NCI-H2107 (cell line): Measurements from ENCODE around the gene FGF19.

Experiments used
- DNase-seq: peaks from one replicate; lab custom pipeline; 2025; lab: John Stamatoyannopoulos, UW

The FGF19 gene

GRCh38 chr11:69718147-69718546 lies 14.3 kb upstream of the FGF19 start:
- peak; percentile 85 for DNase-seq

DNA sequence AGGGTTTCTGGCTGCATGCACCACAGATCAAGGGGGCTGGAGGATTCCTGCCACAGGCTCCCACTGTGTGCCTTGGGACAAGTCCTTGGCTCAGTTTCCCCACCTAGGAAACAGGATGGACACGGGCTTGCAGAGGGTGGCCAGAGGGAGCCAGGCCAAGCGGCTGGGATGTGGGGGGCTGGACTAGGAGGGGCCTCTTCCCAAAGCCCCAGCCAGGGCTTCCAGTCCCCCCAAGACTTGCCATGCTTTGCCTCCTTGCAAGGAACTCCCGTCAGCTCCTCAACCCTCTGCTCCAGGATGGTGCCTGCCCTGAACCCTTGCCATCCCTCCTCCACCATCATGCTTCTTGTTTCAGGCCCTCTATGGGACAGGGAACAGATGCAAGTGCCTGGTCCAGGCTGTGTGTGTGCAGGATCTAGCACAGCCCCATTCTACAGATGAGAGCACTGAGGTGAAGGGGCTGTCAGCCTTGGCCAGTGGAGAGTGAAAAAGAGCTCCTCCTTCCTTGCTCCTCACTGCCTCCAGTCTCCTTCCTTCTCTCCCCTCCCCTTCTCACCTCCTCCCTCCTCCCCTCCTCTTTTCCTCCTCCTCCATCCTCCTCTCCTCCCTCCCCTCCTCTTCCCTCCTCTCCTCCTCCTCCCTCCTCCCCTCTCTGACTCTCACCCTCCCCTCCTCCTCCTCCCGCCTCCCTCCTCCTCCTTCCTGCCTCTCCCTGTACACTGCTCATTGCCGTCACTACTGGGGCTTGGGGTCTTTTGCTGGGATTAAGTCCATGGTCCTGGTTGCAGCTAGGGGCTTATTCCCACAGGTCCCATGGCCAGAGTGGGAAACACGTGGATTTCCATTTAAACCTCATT lies 13.3 kb upstream of the FGF19 start:
- DNase-seq, result no peak

DNA sequence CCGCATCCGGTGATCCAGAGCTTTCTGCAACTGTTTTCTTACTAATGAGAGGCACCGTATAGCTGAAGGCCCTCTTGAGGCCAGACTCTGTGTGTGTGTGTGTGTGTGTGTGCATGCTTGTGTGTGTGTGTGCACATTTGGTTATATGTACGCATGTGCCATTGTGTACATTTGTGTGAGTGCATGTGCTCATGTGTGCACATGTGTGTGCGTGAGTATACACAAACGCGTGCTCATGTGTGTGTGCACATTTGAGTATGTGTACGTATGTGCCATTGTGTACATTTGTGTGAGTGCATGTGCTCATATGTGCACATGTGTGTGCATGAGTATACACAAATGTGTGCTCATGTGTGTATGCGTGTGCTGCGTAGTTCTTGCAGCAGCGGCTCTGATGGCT lies 12.3 kb upstream of the FGF19 start:
- no peak for DNase-seq

GRCh38 chr11:69715446-69715845 lies 11.6 kb upstream of the FGF19 start:
- no peak for DNase-seq

DNA sequence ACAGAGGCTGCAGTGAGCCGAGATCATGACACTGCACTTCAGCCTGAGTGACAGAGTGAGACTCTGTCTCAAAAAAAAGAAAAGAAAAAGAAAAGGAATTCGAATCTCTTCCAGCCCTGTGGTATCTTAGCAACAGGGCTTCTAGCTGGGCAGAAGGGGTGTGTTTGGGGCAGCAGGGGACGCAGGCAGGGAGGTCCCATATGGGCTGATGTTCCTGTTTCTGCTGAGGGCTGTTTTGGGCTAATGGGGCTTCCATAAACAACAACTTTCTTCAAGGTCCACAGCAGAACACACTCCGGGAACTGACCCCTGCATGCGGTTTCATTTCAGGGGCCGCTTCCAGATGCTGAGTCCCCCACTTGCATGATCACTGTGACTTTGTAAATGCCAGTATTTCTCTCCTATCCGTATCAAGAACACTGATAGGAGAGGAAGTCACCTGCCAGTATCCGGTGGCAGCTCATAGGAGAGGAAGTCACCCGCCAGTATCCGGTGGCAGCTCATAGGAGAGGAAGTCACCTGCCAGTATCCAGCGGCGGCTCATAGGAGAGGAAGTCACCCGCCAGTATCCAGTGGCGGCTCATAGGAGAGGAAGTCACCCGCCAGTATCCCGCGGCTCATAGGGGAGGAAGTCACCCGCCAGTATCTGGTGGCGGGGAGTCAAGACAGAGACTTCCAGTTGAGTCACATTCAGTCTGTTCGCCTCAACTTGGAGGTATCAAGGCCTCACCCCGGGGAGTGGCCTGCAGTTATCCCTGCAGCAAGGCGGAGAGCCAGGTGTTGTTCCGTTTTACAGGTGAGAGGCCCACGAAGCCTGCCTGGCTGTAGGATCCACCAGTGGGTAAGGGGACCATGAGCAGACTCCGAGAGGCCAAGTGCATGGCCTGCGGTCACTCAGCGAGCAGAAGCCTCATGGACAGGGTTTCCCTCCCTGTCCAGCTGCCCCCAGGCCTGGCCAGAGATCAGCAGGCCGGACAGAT lies 8.3 kb upstream of the FGF19 start:
- DNase-seq, result no peak

DNA sequence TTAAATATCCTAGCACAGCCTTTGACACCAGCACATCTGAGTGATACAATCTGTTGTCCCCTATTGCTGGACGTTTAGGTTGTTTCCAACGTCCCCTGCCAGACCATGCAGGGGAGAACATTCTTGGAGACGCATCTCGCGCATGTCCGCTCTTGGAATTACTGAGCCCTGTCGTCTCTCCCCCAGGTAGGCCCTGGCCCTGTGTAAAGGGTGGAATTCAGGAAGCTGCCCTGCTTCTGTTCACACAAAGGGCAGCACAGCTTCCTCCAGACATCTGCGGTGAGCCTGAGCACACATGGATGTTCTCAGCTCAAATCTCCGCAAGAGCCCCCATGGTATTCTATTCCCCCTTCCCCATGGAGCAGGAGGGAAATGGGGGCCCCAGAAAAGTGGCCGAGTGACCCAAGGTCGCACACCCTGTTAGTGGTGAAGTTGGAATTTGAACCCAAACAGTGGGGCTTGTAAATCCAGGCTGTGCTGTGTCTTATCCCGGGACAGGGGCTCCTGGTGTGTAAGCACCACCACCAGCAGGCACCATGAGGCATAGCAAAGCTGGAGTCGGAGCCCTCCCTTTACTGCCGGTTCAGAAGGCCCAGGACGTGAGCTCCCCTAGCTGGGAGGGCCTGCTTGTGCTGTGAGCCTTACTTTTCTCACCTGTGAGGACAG lies 5.0 kb upstream of the FGF19 start:
- DNase-seq, result no peak

DNA sequence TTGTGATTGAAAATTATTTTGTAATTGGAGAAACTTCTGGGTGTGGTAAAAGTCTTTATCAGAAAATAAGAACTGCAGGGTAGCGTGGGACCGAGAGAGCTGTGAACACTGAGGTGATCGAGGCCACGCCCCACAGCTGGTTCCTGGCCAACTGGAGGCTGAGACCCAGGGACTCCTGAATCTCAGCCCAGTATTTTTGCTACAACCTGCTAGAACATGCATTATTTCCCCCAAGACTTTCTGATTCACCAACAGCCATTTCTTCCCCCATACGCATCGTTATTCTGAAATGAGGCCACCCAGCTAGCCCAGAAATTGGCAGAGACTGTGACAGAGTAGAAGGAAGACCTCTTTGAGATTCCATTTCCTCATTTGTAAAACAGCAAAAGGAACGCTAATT lies 3.4 kb upstream of the FGF19 start:
- no peak for DNase-seq

DNA sequence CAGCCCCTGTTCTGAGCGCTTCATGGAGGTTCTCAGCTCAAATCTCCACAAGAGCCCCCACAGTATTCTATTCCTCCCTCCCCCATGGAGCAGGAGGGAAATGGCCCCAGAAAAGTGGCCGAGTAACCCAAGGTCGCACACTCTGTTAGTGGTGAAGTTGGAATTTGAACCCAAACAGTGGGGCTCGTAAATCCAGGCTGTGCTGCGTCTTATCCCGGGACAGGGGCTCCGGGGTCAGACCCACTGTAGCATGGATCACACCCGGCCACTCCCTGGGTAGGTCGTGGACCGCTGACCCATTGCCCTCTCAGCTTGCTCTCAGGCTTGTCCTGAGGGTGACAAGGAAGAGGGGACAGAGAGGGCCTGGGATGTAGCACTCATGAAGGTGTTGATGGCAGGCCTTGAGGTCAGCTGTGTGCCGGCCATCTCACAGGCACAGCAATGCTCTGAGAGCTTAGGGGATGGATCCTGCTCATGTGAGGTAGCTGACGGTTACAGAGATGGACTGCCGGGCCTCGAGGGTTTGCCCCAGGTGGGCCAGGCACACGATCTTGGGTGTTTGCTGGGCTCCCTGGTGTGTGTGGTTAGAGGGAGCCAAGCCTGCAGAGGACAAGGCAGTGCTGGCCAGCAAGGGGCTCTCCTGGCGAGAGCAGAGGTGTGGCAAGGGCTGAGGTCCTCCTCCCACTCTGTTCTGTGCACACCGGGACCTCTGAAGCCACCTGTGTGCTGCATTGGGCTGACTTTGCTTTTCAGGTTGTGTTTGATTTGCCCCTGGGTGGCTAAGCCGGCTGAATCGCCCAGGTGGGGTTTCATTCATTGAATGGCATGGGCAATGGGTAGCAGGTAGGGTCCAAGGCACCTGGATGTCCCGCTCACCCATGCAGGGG lies 2.3 kb upstream of the FGF19 start:
- no peak for DNase-seq

GRCh38 chr11:69705351-69705811 lies 1.6 kb upstream of the FGF19 start:
- DNase-seq, result no peak

DNA sequence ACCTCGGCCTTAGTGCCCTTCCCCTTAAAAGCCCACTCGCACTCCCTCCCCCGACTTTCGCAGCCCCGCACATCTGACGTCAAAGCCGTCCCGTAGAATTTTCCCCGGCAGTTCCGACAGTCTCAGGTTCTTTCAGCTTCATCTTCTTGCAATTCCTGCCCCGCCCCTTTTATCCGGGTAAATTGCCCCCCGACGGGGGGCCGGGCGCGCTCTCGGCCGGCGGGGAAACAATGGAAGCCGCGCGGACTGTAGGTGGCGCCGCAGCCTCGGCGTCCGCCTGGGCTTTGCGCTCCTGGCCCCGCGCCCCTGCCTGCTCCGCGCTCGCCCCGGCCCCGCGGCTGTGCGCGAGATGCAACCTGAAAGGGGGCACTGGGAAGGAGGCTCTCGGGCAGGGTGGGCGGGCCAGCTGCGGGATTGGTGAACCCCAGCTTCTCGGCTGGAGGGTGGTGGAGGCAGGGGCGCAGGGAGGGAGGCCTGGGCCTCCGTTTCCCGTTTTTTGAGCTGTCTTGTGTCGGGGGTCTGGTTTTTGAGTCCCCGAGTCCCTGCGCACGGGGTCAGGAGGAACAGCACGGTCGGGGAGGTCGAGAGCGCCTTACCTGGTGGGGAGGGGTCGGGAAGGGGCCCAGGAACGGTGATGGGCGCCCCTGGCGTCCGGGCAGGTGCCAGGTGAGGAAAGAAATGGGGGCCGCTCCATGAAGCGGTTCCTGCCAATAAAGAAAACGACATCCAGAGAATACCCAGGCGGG lies 859 bp upstream of the FGF19 start:
- no peak for DNase-seq

DNA sequence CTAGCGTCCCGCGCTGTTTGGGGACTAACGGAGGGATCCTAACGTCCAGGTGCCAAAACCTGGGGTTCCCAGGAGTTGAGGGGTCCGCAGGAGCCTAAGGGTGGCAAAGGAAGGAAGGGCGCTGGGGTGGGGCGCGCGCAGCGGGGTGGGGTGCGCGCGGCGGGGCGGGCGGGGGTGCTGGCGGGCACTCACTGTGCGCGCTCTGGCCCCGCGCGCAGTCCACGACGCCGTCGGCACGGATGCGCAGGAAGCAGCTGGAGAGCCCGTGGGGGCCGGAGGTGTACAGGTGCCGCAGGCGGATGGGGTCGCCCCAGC lies 412 bp downstream of the FGF19 start:
- no peak for DNase-seq

- DNase-seq, result no peak
Observed at GRCh38 chr11:69702769-69703452, 911 bp downstream of the FGF19 start.

DNA sequence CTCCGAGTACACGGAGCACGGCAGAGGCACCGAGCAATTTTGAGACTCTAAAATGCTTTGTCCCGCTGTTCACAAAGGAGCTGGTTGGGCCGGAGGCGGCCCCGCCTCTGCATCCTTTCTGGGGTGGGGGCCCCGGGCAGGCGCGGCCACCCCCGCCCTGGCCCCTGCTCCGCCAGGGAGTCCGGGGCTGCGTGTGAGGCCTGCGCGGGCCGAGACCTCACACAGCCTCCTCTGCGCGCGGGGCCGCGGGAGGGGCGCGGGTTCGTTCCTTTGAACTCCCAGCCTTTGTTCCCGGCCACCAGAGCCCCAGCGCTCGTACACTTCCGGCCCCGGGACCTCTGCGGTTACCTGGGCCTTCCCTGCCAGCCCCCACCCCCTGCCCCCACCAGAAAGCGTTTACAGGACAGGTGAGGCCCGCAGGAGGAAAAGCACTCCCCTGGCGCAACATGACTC lies 1.6 kb downstream of the FGF19 start:
- DNase-seq, result no peak

GRCh38 chr11:69700278-69701140 lies 3.3 kb downstream of the FGF19 start:
- DNase-seq, result no peak

- DNase-seq, result no peak
Observed at GRCh38 chr11:69699213-69699612, 4.6 kb downstream of the FGF19 start.

GRCh38 chr11:69698362-69698761 lies 5.5 kb downstream of the FGF19 start:
- DNase-seq, result no peak

DNA sequence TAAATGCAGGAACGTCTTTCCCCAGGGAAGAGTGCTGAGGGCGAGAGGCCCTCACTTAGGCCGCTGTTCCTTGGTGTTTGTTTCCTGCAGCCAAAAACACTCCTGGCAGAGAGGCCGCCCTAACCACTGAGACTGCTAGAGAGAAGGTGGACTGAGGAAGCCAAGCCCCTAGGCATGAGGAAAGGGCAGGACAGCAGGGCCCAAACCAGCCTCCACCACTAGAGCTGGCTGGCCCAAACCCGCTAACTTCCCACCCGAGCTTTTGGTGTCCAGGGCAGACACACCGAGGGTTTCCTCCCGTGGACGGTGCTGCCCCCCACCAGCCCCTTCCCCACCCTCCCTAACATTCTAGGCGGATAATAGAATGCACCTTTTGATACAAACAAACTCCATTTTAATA lies 6.0 kb downstream of the FGF19 start:
- DNase-seq, result no peak

GRCh38 chr11:69697469-69697843 lies 6.4 kb downstream of the FGF19 start:
- DNase-seq, result no peak
